ENCODE measurements around the gene OR2G2. TPM values are rescaled to one million over a fixed set of nuclear protein-coding genes. Genes with fewer than 3 reads are reported as not detected.

OR2G2 gene
- total RNA-seq, 1 donor from 2014 or later, result not detected

DNA sequence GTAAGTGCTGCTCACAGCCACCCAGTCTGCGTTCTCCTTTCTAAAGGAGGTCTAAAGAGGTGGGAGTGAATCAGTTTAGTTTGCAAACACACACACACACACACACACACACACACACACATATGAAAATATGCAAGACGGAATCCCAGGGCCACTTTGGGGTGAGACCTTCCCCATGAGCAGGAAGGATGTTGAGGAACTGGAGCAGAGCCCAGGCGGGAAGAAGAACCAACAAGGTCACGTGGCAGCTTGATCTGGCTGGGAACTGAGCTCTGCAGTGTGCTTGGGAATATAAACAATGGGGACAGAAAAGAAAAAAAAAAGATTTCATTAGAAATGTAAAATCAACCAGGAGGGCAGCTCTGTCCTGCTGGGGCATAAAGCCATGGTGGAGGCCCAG lies 49.9 kb downstream of the OR2G2 start:
- Mint-ChIP-seq H3K27ac (no peak overlapping the region), H3K4me1 (ENCODE audit: low read depth) (peaks cover 2% of the 10 kb centered on the region), H3K9me3 (ENCODE audit: low read depth) (peaks cover 6% of the 10 kb centered on the region), H3K36me3 (ENCODE audit: insufficient read depth) (no peaks in the 10 kb centered on the region), H3K27me3 (peaks cover 29% of the 10 kb centered on the region), H3K4me3 (ENCODE audit: low read depth) (no peak overlapping the region)
- no peak for DNase-seq (ENCODE audit: low spot score, unreplicated experiment)
- TF ChIP-seq, protein P1, sequence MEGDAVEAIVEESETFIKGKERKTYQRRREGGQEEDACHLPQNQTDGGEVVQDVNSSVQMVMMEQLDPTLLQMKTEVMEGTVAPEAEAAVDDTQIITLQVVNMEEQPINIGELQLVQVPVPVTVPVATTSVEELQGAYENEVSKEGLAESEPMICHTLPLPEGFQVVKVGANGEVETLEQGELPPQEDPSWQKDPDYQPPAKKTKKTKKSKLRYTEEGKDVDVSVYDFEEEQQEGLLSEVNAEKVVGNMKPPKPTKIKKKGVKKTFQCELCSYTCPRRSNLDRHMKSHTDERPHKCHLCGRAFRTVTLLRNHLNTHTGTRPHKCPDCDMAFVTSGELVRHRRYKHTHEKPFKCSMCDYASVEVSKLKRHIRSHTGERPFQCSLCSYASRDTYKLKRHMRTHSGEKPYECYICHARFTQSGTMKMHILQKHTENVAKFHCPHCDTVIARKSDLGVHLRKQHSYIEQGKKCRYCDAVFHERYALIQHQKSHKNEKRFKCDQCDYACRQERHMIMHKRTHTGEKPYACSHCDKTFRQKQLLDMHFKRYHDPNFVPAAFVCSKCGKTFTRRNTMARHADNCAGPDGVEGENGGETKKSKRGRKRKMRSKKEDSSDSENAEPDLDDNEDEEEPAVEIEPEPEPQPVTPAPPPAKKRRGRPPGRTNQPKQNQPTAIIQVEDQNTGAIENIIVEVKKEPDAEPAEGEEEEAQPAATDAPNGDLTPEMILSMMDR (IDR thresholded peaks at IDR 0.05; ENCODE audit: unreplicated experiment), result no peak

DNA sequence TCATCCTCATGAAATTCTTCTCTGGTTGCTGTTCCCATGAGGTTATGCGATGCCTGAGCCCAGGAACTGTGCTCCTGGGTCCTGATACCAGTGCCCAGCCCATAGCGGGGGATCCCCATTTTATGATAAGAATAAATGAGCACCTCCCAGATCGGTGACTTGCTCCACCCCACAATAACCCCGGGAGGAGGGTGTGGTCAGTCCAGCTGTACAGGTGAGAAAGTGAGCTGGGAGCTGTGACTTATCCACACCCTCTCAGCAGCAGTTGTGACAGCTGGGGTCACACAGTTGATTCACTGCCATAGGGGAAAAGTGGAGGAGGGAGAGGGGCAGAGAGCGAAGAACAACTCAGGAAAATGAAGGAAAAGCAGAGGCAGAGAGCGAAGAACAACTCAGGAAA lies 50.6 kb downstream of the OR2G2 start:
- Mint-ChIP-seq H3K27ac (no peak overlapping the region), H3K4me1 (ENCODE audit: low read depth) (peaks cover 2% of the 10 kb centered on the region), H3K36me3 (ENCODE audit: insufficient read depth) (no peaks in the 10 kb centered on the region), H3K9me3 (ENCODE audit: low read depth) (peaks cover 6% of the 10 kb centered on the region), H3K27me3 (peaks cover 29% of the 10 kb centered on the region), H3K4me3 (ENCODE audit: low read depth) (peak overlapping the region; percentile 67)
- TF ChIP-seq, protein P1 (IDR thresholded peaks at IDR 0.05; ENCODE audit: unreplicated experiment), result no peak
- DNase-seq (ENCODE audit: low spot score, unreplicated experiment), result no peak

Other genes with a start within 250 kb of the OR2G2 start
- gene NLRP3, start 172.2 kb upstream of the OR2G2 start, total RNA-seq, result 0.38 TPM in 1 of 2 replicates, not detected in the other
- not detected in 2 replicates for gene OR2B11, start 130.3 kb upstream of the OR2G2 start, total RNA-seq
- gene OR2C3, start 51.9 kb upstream of the OR2G2 start, total RNA-seq, result not detected in 2 replicates
- gene GCSAML, start 39.2 kb upstream of the OR2G2 start, total RNA-seq, result not detected in 2 replicates
- not detected in 2 replicates for gene OR2G3, start 17.2 kb downstream of the OR2G2 start, total RNA-seq
- not detected in 2 replicates for gene OR13G1, start 91.4 kb downstream of the OR2G2 start, total RNA-seq
- gene OR6F1, start 128.3 kb downstream of the OR2G2 start, total RNA-seq, result not detected in 2 replicates
- gene OR14K1, start 150.3 kb downstream of the OR2G2 start, total RNA-seq, result 0.33 TPM in 1 of 2 replicates, not detected in the other
- gene OR14A2, start 159.8 kb downstream of the OR2G2 start, total RNA-seq, result not detected in 2 replicates
- not detected in 2 replicates for gene OR1C1, start 172.2 kb downstream of the OR2G2 start, total RNA-seq
- gene OR14A16, start 235.8 kb downstream of the OR2G2 start, total RNA-seq, result not detected in 2 replicates

Data from progenitor cell of endocrine pancreas (in vitro differentiated cells).